Measurements from ENCODE around the gene LINGO3. TPM values are rescaled to one million over a fixed set of nuclear protein-coding genes. Genes with fewer than 3 reads are reported as not detected.
A peak's percentile ranks its signal among the peaks of the same experiment; 100 is the strongest.

Gene LINGO3
- total RNA-seq, 2 donors from 2014 or later: not detected

GRCh38 chr19:2317300-2317699 lies 9.3 kb upstream of the LINGO3 start:
- Histone ChIP-seq H3K27me3 (no peaks in the 10 kb centered on the region), H3K9me3 (no peaks in the 10 kb centered on the region), H3K36me3 (replicated peaks in 1 of 2; ENCODE audit: insufficient read depth in 1 of 2, low read depth in 2 of 2) (no peaks in the 10 kb centered on the region), H3K4me3 (no peak overlapping the region), H3K27ac (no peak overlapping the region), H3K4me1 (no peaks in the 10 kb centered on the region)
- intact Hi-C loops (cut with DNase I): no loop called here
- WGBS, 2 donors: 83 to 87% methylated on average over 10 to 12 of the region's 13 CpGs
- no peak for ATAC-seq
- no peak for DNase-seq
- TF ChIP-seq CTCF (IDR thresholded peaks at IDR 0.05) (no peak), POLR2A (IDR thresholded peaks at IDR 0.05) (no peak)

GRCh38 chr19:2315818-2316353 lies 7.9 kb upstream of the LINGO3 start:
- peak overlapping the region in 1 of 4 donors; percentile 32 for H3K27ac ChIP-seq
- TF ChIP-seq CTCF (IDR thresholded peaks at IDR 0.05): peak in 5 of 7 experiments; percentile 23 to 63 (median 44)
- no peak for TF ChIP-seq POLR2A (IDR thresholded peaks at IDR 0.05)
- peak; percentile 68 for ATAC-seq
- H3K9me3 ChIP-seq: no peaks in the 10 kb centered on the region
- peak; percentile 36 to 75 (median 48) for DNase-seq
- H3K27me3 ChIP-seq: no peaks in the 10 kb centered on the region
- no peaks in the 10 kb centered on the region for H3K36me3 ChIP-seq (replicated peaks in 1 of 2; ENCODE audit: insufficient read depth in 1 of 2, low read depth in 2 of 2)
- WGBS, 2 donors: 33 to 70% methylated on average over 10 to 22 of the region's 22 CpGs
- no peak overlapping the region for H3K4me3 ChIP-seq
- intact Hi-C loops (cut with DNase I): no loop called here
- H3K4me1 ChIP-seq: no peaks in the 10 kb centered on the region

GRCh38 chr19:2315121-2315817 lies 7.3 kb upstream of the LINGO3 start:
- ATAC-seq: no peak
- no peaks in the 10 kb centered on the region for H3K4me1 ChIP-seq

GRCh38 chr19:2312820-2313501 lies 5.0 kb upstream of the LINGO3 start:
- peaks cover 0 to 4% of the 10 kb centered on the region in 2 donors for H3K27me3 ChIP-seq
- WGBS, 2 donors: 33 to 67% methylated on average over 7 to 27 of the region's 28 CpGs

More at GRCh38 chr19:2315121-2315817, 7.3 kb upstream of the LINGO3 start:
- no peak overlapping the region for H3K4me3 ChIP-seq
- WGBS, 2 donors: 79 to 82% methylated on average over 7 of the region's 7 CpGs
- H3K36me3 ChIP-seq (replicated peaks in 1 of 2; ENCODE audit: insufficient read depth in 1 of 2, low read depth in 2 of 2): no peaks in the 10 kb centered on the region
- H3K9me3 ChIP-seq: no peaks in the 10 kb centered on the region
- no peaks in the 10 kb centered on the region for H3K27me3 ChIP-seq
- peak overlapping the region in 1 of 4 donors; percentile 32 for H3K27ac ChIP-seq
- TF ChIP-seq CTCF (IDR thresholded peaks at IDR 0.05): no peak
- no peak for DNase-seq
- intact Hi-C loops (cut with DNase I): no loop called here

More at GRCh38 chr19:2312820-2313501, 5.0 kb upstream of the LINGO3 start:
- Histone ChIP-seq H3K4me1 (peaks cover 7% of the 10 kb centered on the region), H3K4me3 (no peak overlapping the region), H3K27ac (no peak overlapping the region), H3K9me3 (no peaks in the 10 kb centered on the region), H3K36me3 (replicated peaks in 1 of 2; ENCODE audit: insufficient read depth in 1 of 2, low read depth in 2 of 2) (no peaks in the 10 kb centered on the region)
- no peak for DNase-seq
- no peak for ATAC-seq
- TF ChIP-seq POLR2A (IDR thresholded peaks at IDR 0.05) (no peak), CTCF (IDR thresholded peaks at IDR 0.05) (no peak)
- intact Hi-C loops (cut with DNase I): no loop called here
